Stimulated activated CD4-positive, alpha-beta T cell treated with anti-CD3 and anti-CD28 coated beads, Interleukin-15, amount 100 ng/mL, for 1 hour (primary cell): ENCODE results near the gene ZNRD2.
"Not testable (repeated sequence)": the region's sequence is repeated elsewhere in the genome, so short reads cannot be mapped to it uniquely, and the experiment has no call there.

Source experiments
- DNase-seq, 2 donors: peaks; one replicate each; pipeline ENCODE4 v3.0.0-alpha.2; 2020; ENCODE audit warnings: low read depth in 1 of 2, low spot score in 1 of 2

The ZNRD2 gene

GRCh38 chr11:65555693-65556231 is 14.5 kb upstream of the ZNRD2 start:
- DNase-seq = no peak

- no peak for DNase-seq
These were observed 13.6 kb upstream of the ZNRD2 start for GRCh38 chr11:65556470-65557279.

- no peak for DNase-seq
These were observed 12.8 kb upstream of the ZNRD2 start for GRCh38 chr11:65557280-65558001.

- peak in 1 of 2 donors; percentile 33 for DNase-seq
These were observed 12.0 kb upstream of the ZNRD2 start, which contains the start of gene LTBP3 for GRCh38 chr11:65558002-65558929. TSS of gene LTBP3 (minus strand) at chr11:65558359. CDS start at chr11:65557959, 400 bp downstream.

GRCh38 chr11:65558930-65559509 is 11.3 kb upstream of the ZNRD2 start:
- DNase-seq = no peak

GRCh38 chr11:65559535-65559934 is 10.7 kb upstream of the ZNRD2 start:
- DNase-seq = no peak

- DNase-seq = no peak
These were observed 10.2 kb upstream of the ZNRD2 start for GRCh38 chr11:65559951-65560537.

GRCh38 chr11:65560555-65561418 is 9.5 kb upstream of the ZNRD2 start:
- no peak for DNase-seq

GRCh38 chr11:65562020-65562419 is 8.3 kb upstream of the ZNRD2 start:
- no peak for DNase-seq

GRCh38 chr11:65562788-65563187 is 7.5 kb upstream of the ZNRD2 start:
- no peak for DNase-seq

GRCh38 chr11:65563601-65564000 is 6.7 kb upstream of the ZNRD2 start:
- no peak for DNase-seq

GRCh38 chr11:65564879-65565559 is 5.3 kb upstream of the ZNRD2 start:
- not testable (repeated sequence) for DNase-seq

- no peak for DNase-seq
These were observed 4.4 kb upstream of the ZNRD2 start for GRCh38 chr11:65565624-65566453.

- DNase-seq = no peak
These were observed 909 bp upstream of the ZNRD2 start for GRCh38 chr11:65569164-65569972.

- no peak for DNase-seq
These were observed 1.1 kb downstream of the ZNRD2 start for GRCh38 chr11:65571420-65571819.

GRCh38 chr11:65571940-65572339 is 1.7 kb downstream of the ZNRD2 start:
- no peak for DNase-seq
